ENCODE data around the gene STK16. TPM values are rescaled to one million over a fixed set of nuclear protein-coding genes. Genes with fewer than 3 reads are reported as not detected.
A peak's percentile ranks its signal among the peaks of the same experiment; 100 is the strongest.

The STK16 gene
- polyA plus RNA-seq, 1 donor from 2014 or later: 64.9 TPM

DNA sequence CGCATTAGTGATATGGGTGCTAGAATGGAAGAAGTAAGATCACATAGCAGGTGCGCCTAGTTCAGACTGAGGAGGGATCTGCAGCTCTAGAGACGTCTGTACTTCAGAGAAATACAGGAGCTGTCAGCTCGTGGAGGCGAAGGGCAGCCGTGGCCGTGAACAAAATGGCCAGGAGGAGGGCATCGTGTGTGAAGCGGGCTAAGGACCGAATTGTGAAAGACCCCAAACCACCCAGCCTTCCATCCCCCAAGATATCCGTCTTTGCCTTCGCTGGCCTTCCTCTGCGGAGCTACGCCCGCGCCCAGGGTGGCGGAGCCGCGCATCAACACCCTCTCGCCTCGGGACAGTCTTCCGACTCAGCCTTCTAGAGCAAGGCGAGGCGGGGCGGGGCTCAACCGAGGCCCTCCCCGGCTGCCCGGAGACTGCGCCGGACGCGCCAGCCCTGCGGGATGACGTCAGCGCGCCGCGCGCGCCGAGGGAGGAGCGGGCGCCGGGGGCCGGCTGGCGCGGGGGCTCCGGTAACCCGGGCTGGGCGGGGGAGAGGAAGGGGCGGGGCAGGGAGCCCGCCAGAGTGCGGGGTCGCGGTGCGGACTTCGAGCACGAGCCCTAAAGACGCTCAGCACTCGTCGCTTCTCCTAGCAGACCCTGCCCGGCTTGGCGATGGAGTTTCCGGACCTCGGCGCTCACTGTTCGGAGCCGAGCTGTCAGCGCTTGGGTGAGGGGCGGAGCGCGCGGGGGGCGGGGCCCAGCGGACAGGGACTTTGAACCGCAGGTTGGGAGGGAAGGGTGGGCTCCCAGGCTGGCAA, 38.7 kb upstream of the STK16 start, which contains the start of gene ZFAND2B:
Gene ZFAND2B (plus strand): TSS at position 455 of the 806 bp plus-strand sequence. CDS start 206 bp downstream, at position 661.
- H3K9me3 ChIP-seq (ENCODE audit: low read length): no peaks in the 10 kb centered on the region
- peak; percentile 63 for TF ChIP-seq EP300 (conservative IDR thresholded peaks at IDR 0.05; ENCODE audit: poor library complexity, severe bottlenecking)
- TF ChIP-seq POLR2AphosphoS5 (IDR thresholded peaks at IDR 0.05): peak; percentile 97
- TF ChIP-seq EZH2 (IDR thresholded peaks at IDR 0.05; ENCODE audit: borderline replicate concordance, insufficient read depth, low read length, poor library complexity, severe bottlenecking): no peak
- TF ChIP-seq SMC3 (conservative IDR thresholded peaks at IDR 0.05; ENCODE audit: poor library complexity): peak; percentile 65
- TF ChIP-seq, protein P1, sequence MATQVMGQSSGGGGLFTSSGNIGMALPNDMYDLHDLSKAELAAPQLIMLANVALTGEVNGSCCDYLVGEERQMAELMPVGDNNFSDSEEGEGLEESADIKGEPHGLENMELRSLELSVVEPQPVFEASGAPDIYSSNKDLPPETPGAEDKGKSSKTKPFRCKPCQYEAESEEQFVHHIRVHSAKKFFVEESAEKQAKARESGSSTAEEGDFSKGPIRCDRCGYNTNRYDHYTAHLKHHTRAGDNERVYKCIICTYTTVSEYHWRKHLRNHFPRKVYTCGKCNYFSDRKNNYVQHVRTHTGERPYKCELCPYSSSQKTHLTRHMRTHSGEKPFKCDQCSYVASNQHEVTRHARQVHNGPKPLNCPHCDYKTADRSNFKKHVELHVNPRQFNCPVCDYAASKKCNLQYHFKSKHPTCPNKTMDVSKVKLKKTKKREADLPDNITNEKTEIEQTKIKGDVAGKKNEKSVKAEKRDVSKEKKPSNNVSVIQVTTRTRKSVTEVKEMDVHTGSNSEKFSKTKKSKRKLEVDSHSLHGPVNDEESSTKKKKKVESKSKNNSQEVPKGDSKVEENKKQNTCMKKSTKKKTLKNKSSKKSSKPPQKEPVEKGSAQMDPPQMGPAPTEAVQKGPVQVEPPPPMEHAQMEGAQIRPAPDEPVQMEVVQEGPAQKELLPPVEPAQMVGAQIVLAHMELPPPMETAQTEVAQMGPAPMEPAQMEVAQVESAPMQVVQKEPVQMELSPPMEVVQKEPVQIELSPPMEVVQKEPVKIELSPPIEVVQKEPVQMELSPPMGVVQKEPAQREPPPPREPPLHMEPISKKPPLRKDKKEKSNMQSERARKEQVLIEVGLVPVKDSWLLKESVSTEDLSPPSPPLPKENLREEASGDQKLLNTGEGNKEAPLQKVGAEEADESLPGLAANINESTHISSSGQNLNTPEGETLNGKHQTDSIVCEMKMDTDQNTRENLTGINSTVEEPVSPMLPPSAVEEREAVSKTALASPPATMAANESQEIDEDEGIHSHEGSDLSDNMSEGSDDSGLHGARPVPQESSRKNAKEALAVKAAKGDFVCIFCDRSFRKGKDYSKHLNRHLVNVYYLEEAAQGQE (IDR thresholded peaks at IDR 0.05; ENCODE audit: borderline replicate concordance): peak; percentile 91
- peak; percentile 72 for TF ChIP-seq MXI1 (conservative IDR thresholded peaks at IDR 0.05; ENCODE audit: poor library complexity, severe bottlenecking)
- TF ChIP-seq TAF1 (IDR thresholded peaks at IDR 0.05; ENCODE audit: low read depth): peak; percentile 93
- TF ChIP-seq RAD21 (conservative IDR thresholded peaks at IDR 0.05): peak; percentile 47
- TF ChIP-seq, protein P2, sequence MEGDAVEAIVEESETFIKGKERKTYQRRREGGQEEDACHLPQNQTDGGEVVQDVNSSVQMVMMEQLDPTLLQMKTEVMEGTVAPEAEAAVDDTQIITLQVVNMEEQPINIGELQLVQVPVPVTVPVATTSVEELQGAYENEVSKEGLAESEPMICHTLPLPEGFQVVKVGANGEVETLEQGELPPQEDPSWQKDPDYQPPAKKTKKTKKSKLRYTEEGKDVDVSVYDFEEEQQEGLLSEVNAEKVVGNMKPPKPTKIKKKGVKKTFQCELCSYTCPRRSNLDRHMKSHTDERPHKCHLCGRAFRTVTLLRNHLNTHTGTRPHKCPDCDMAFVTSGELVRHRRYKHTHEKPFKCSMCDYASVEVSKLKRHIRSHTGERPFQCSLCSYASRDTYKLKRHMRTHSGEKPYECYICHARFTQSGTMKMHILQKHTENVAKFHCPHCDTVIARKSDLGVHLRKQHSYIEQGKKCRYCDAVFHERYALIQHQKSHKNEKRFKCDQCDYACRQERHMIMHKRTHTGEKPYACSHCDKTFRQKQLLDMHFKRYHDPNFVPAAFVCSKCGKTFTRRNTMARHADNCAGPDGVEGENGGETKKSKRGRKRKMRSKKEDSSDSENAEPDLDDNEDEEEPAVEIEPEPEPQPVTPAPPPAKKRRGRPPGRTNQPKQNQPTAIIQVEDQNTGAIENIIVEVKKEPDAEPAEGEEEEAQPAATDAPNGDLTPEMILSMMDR (IDR thresholded peaks at IDR 0.05; ENCODE audit: poor library complexity, severe bottlenecking): peak; percentile 48
- no peaks in the 10 kb centered on the region for H3K9me2 ChIP-seq (ENCODE audit: insufficient read depth, low read length)
- no peaks in the 10 kb centered on the region for H3F3A ChIP-seq (ENCODE audit: insufficient read depth, low read length, poor library complexity, severe bottlenecking)
- H3K4me2 ChIP-seq (ENCODE audit: low read length): peak within 1 kb of the TSS; percentile 95
- peak within 1 kb of the TSS; percentile 96 for H3K27ac ChIP-seq (ENCODE audit: low read length)
- no peaks in the 10 kb centered on the region for H3K79me2 ChIP-seq (replicated peaks; ENCODE audit: insufficient read depth, low read length)
- peak within 1 kb of the TSS; percentile 78 for H3K4me3 ChIP-seq (ENCODE audit: low read length)
- H4K20me1 ChIP-seq (ENCODE audit: insufficient read depth): no peaks in the 10 kb centered on the region
- H3K9ac ChIP-seq (ENCODE audit: low read length): peak within 1 kb of the TSS; percentile 90
- H2AFZ ChIP-seq (ENCODE audit: low read depth, low read length): peak within 1 kb of the TSS; percentile 87
- H3K36me3 ChIP-seq (ENCODE audit: insufficient read depth, low read length): no peaks in the 10 kb centered on the region
- H3K27me3 ChIP-seq (ENCODE audit: insufficient read depth, low read depth, low read length): no peaks in the 10 kb centered on the region

DNA sequence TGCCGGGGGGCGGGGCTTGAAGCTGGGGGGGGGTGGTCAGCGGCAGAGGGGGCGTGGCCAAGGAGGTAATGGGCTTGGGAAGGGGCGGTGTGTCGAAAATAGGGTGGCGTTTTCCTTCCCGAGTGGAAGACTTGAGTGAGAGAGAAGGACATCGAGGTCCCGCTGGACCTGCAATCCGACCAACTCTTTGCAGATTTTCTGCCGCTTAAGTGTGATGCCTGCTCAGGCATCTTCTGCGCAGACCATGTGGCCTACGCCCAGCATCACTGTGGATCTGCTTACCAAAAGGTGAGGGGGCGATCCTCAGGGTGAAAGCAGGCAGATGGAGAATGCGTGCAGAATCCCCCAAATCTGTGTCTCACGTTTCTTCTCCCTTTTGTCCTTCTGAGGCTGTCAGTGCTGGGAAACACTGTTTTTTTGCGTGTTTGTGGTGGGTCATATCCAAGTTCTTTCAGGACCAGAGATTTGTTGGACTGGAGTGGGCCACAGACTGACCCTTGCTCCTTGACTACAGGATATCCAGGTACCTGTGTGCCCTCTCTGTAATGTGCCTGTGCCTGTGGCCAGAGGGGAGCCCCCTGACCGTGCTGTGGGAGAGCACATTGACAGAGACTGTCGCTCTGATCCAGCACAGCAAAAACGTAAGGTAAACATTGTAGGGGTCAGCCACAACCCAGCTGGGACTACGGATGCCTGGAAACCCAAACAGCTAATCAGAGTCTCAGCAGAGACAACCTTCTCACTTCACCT, 38.0 kb upstream of the STK16 start:
- no peaks in the 10 kb centered on the region for H3K9me3 ChIP-seq (ENCODE audit: low read length)
- TF ChIP-seq EZH2 (IDR thresholded peaks at IDR 0.05; ENCODE audit: borderline replicate concordance, insufficient read depth, low read length, poor library complexity, severe bottlenecking) (no peak), SMC3 (conservative IDR thresholded peaks at IDR 0.05; ENCODE audit: poor library complexity) (no peak), RAD21 (conservative IDR thresholded peaks at IDR 0.05) (no peak), MXI1 (conservative IDR thresholded peaks at IDR 0.05; ENCODE audit: poor library complexity, severe bottlenecking) (peak; percentile 63), TAF1 (IDR thresholded peaks at IDR 0.05; ENCODE audit: low read depth) (no peak)
- TF ChIP-seq, protein P2 (IDR thresholded peaks at IDR 0.05; ENCODE audit: poor library complexity, severe bottlenecking): no peak
- H3K27me3 ChIP-seq (ENCODE audit: insufficient read depth, low read depth, low read length): no peaks in the 10 kb centered on the region
- H3K9ac ChIP-seq (ENCODE audit: low read length): peak overlapping the region; percentile 90
- peak overlapping the region; percentile 95 for H3K4me2 ChIP-seq (ENCODE audit: low read length)
- no peaks in the 10 kb centered on the region for H3K9me2 ChIP-seq (ENCODE audit: insufficient read depth, low read length)
- no peaks in the 10 kb centered on the region for H4K20me1 ChIP-seq (ENCODE audit: insufficient read depth)
- peak overlapping the region; percentile 40 for H2AFZ ChIP-seq (ENCODE audit: low read depth, low read length)
- no peaks in the 10 kb centered on the region for H3K36me3 ChIP-seq (ENCODE audit: insufficient read depth, low read length)
- H3K27ac ChIP-seq (ENCODE audit: low read length): peak overlapping the region; percentile 96
- no peaks in the 10 kb centered on the region for H3K79me2 ChIP-seq (replicated peaks; ENCODE audit: insufficient read depth, low read length)
- no peaks in the 10 kb centered on the region for H3F3A ChIP-seq (ENCODE audit: insufficient read depth, low read length, poor library complexity, severe bottlenecking)
- H3K4me3 ChIP-seq (ENCODE audit: low read length): peak overlapping the region; percentile 78

All from neural cell (in vitro differentiated cells).